ENCODE data around the gene CCHCR1.
"Not testable (repeated sequence)": the region's sequence is repeated elsewhere in the genome, so short reads cannot be mapped to it uniquely, and the experiment has no call there.

The CCHCR1 gene

DNA sequence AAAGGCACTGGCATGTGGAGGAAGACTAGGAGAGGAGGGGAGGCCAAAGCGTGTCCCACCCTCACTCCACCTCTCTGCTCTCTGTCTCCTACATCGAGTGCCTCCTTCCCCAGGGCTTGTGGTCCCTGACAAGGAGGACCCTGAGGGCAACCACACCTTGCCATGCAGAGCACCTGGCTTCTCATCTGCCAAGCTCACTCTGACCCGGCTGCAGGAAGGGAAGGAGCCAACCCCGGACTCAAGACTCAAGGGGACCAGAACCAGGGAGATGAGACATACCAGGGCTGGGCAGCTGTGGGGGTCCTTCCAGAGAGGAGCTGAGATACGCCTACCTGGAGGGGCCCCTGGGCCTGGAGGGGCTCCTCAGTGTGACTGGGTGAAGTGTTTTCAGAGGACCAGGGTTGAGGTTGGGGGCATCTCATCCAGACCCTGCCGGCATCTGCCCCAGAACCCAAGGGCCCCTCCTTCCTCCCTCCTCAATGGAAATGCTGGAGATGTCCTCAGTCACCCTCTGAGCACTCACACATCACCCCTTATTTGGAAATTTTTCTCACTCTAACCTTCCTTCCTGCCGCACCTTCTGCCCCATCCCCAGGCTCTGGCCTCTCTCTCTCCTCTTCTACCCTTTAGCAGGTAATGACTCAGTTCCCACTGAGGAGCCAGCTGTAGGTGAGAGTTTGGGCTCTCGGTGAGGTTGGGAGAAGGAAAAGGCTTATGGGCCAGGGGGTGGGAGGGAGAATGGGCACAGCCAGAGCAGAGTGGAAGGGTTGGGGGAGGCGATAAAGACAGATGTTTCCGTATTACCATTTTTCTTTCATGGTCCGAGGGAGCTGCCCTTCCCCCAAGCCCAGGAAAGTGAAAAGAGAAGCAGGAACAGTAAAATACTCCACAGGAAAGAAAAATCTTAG is 44.9 kb upstream of the CCHCR1 start:
- no peaks in the 10 kb centered on the region for H3K27me3 ChIP-seq (replicated peaks)
- no peaks in the 10 kb centered on the region for H3K36me3 ChIP-seq (replicated peaks)
- no peak overlapping the region for H3K27ac ChIP-seq
- DNase-seq, result no peak
- in situ Hi-C loops (cut with HindIII; ENCODE audit: low pct_ligation_motif_present, low sequenced_read_pairs), result no loop called here
- TF ChIP-seq, protein P1, sequence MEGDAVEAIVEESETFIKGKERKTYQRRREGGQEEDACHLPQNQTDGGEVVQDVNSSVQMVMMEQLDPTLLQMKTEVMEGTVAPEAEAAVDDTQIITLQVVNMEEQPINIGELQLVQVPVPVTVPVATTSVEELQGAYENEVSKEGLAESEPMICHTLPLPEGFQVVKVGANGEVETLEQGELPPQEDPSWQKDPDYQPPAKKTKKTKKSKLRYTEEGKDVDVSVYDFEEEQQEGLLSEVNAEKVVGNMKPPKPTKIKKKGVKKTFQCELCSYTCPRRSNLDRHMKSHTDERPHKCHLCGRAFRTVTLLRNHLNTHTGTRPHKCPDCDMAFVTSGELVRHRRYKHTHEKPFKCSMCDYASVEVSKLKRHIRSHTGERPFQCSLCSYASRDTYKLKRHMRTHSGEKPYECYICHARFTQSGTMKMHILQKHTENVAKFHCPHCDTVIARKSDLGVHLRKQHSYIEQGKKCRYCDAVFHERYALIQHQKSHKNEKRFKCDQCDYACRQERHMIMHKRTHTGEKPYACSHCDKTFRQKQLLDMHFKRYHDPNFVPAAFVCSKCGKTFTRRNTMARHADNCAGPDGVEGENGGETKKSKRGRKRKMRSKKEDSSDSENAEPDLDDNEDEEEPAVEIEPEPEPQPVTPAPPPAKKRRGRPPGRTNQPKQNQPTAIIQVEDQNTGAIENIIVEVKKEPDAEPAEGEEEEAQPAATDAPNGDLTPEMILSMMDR (IDR thresholded peaks at IDR 0.05; ENCODE audit: low read depth, low read length, missing control alignments), result no peak
- H3K4me3 ChIP-seq (ENCODE audit: low read depth, low read length), result no peak overlapping the region

DNA sequence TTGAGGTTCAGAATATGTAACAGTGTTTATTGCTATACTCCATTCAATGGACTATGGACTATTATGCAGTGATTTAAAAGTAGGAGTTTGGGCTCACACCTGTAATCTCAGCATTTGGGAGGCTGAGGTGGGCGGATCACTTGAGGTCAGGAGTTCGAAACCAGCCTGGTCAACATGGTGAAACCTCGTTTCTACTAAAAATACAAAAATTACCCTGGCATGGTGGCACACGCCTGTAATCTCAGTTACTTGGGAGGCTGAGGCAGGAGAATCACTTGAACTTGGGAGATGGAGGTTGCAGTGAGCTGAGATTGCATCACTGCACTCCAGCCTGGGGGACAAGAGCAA is 41.5 kb upstream of the CCHCR1 start:
- H3K36me3 ChIP-seq (replicated peaks); H3K4me3 ChIP-seq (ENCODE audit: low read depth, low read length); H3K27ac ChIP-seq; H3K27me3 ChIP-seq (replicated peaks); DNase-seq; in situ Hi-C loops (cut with HindIII; ENCODE audit: low pct_ligation_motif_present, low sequenced_read_pairs): not testable (repeated sequence)

DNA sequence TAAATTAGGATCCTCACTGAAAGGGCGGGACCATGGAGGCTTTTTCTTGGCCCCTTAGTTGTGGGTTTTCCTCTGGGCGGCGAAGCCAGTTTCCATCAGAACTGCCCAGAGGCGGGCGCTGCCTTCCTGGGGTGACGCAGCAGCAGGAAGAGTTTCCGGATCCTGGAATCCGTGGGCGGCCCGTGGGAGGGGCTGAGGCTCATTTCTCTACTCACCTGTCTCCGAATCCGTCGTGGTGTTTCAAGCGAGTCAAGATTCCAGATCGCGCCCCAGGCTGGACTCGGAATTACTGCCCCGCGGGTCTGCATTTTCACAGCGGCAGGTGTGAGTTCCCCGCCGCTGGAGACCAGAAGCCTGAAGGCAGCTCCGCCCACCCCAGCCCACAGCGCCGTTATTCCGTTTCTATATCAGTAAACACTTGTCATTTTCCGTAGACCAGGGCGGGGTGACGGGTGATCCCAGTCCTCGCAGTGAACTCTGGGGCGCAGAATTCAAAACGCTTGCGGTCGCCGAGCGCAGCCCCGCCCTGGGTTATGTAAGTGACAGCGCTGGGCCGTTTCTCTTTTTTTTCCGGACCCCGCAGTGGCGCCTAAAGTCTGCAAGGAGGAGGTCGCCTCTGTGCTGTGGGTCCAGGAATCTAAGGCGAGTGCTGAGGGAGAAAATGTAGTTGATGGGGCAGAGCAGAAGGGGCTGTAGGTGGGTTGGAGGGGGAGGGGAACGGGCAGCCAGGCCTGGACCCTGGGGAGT is 40.1 kb upstream of the CCHCR1 start:
- peak; percentile 72 for DNase-seq
- Histone ChIP-seq H3K27me3 (replicated peaks) (no peaks in the 10 kb centered on the region), H3K4me3 (ENCODE audit: low read depth, low read length) (peak overlapping the region; percentile 78), H3K36me3 (replicated peaks) (no peaks in the 10 kb centered on the region), H3K27ac (peak overlapping the region; percentile 74)
- in situ Hi-C loops (cut with HindIII; ENCODE audit: low pct_ligation_motif_present, low sequenced_read_pairs), result no loop called here
- TF ChIP-seq, protein P1 (IDR thresholded peaks at IDR 0.05; ENCODE audit: low read depth, low read length, missing control alignments), result no peak

DNA sequence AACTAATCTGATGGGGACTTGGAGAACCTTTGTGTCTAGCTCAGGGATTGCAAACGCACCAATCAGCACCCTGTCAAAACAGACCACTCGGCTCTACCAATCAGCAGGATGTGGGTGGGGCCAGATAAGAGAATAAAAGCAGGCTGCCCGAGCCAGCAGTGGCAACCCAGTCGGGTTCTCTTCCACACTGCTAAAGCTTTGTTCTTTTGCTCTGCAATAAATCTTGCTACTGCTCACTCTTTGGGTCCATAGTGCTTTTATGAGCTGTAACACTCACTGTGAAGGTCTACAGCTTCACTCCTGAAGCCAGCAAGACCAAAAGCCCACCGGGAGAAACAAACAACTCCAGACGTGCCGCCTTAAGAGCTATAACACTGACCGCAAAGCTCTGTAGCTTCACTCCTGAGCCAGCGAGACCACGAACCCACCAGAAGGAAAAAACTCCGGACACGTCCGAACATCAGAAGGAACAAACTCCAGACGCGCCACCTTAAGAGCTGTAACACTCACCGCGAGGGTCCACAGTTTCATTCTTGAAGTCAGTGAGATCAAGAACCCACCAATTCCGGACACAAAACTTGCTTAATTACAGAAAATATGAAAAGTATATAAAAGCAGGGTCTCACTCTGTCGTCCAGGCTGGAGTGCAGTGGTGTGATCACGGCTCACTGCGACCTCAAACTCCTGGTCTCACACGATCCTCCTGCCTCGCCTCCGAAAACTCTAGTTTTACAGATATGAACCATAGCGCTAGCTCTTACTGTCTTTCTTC is 38.8 kb upstream of the CCHCR1 start:
- H3K36me3 ChIP-seq (replicated peaks); H3K27ac ChIP-seq; in situ Hi-C loops (cut with HindIII; ENCODE audit: low pct_ligation_motif_present, low sequenced_read_pairs); H3K27me3 ChIP-seq (replicated peaks); DNase-seq: not testable (repeated sequence)
- peak overlapping the region; percentile 78 for H3K4me3 ChIP-seq (ENCODE audit: low read depth, low read length)

DNA sequence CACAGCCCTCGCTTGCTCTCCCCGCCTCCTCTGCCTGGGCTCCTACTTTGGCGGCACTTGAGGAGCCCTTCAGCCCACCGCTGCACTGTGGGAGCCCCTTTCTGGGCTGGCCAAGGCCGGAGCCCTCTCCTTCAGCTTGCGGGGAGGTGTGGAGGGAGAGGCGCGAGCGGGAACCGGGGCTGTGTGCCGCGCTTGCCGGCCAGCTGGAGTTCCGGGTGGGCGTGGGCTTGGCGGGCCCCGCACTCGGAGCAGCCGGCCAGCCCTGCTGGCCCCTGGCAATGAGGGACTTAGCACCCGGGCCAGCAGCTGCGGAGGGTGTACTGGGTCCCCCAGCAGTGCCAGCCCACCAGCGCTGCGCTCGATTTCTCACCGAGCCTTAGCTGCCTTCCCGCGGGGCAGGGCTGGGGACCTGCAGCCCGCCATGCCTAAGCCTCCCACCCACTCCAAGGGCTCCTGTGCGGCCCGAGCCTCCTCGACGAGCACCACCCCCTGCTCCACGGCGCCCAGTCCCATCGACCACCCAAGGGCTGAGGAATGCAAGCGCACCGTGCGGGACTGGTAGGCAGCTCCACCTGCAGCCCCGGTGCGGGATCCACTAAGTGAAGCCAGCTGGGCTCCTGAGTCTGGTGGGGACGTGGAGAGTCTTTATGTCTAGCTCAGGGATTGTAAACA is 37.8 kb upstream of the CCHCR1 start:
- H3K4me3 ChIP-seq (ENCODE audit: low read depth, low read length); H3K27ac ChIP-seq; H3K27me3 ChIP-seq (replicated peaks); H3K36me3 ChIP-seq (replicated peaks); DNase-seq; in situ Hi-C loops (cut with HindIII; ENCODE audit: low pct_ligation_motif_present, low sequenced_read_pairs): not testable (repeated sequence)

DNA sequence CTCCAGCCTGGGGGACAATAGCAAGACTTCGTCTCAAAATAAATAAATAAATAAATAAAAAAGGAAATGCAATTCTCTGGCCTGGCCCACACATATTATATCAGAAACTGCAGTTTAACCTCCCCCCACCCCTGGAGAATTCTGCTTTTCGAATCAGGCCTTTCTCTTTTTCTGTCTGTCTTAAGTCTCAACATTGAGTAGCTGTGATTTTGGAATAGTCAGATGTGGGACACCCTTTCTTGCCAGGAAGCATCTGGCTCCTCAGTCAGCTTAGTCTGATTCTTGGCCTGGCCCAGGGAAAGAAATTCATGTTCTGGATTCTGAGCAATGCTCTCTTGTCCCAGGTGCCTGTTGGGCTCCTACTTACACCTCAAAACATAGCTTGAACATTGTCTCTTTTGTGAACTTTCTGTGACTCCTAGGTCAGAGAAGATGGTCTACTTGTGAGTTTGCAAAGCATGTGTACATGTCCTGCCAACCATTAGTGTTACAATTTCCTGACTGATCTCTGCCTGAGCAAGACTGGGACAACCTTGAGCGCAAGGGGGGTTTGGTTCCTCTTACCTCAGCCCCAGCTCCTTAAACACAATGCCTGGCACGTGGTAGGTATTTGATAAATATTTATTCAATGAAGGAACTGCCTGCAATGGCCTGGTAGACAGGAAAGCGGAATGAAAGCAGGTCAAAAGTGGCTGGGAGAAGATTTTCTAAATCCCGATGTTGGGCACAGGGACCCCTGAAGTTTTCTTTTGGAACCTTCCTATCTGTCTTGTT is 36.6 kb upstream of the CCHCR1 start:
- DNase-seq, result no peak
- TF ChIP-seq, protein P1 (IDR thresholded peaks at IDR 0.05; ENCODE audit: low read depth, low read length, missing control alignments), result no peak
- Histone ChIP-seq H3K4me3 (ENCODE audit: low read depth, low read length) (no peak overlapping the region), H3K36me3 (replicated peaks) (no peaks in the 10 kb centered on the region), H3K27me3 (replicated peaks) (no peaks in the 10 kb centered on the region), H3K27ac (no peak overlapping the region)
- in situ Hi-C loops (cut with HindIII; ENCODE audit: low pct_ligation_motif_present, low sequenced_read_pairs), result no loop called here

Data from brain microvascular endothelial cell (primary cell).